Uterus (tissue), 2 donors: ENCODE data around the gene BAK1.

ENCODE experiments used
- CTCF ChIP-seq, 4 experiments: fragments of 200-600 bp in 2 of 4; fragments of 450-650 bp in 2 of 4; sonication (generic) in 2 of 4; IDR thresholded peaks; one replicate each; pipeline ENCODE4 v1.5.1; 2016 to 2019; ENCODE audit warnings: antibody characterized with exemption in 4 of 4, mild to moderate bottlenecking in 2 of 4, moderate library complexity in 1 of 4
- POLR2A ChIP-seq, 2 donors: fragments of 450-650 bp; IDR thresholded peaks; one replicate each; pipeline ENCODE4 v1.6.1; 2016; ENCODE audit warnings: antibody characterized with exemption in 2 of 2, mild to moderate bottlenecking in 1 of 2, moderate library complexity in 1 of 2

GRCh38 chr6:33534702-33535101, 45.4 kb downstream of the BAK1 start:
- no peak for TF ChIP-seq CTCF (IDR thresholded peaks at IDR 0.05)
- TF ChIP-seq POLR2A (IDR thresholded peaks at IDR 0.05) = no peak
